Mucosa of descending colon (tissue), 3 donors: Measurements from ENCODE around the gene MYH14. TPM values are rescaled to one million over a fixed set of nuclear protein-coding genes. Genes with fewer than 3 reads are reported as not detected.

Experiments used
- ATAC-seq: fragments of 200-7000 bp; cut with Tn5 transposase; one replicate; pipeline ENCODE4 v1.9.1; 2020; ENCODE audit warnings: mild to moderate bottlenecking, moderate library complexity
- DNase-seq, 3 donors: peaks; one replicate each; pipeline ENCODE4 v3.0.0-alpha.2; 2020
- H3K36me3 ChIP-seq: fragments of 200-600 bp; one replicate; pipeline ENCODE4 v1.8.0; 2021; ENCODE audit warnings: low read depth, mild to moderate bottlenecking
- H3K4me1 ChIP-seq: fragments of 200-600 bp; one replicate; pipeline ENCODE4 v1.8.0; 2021; ENCODE audit warnings: low read depth, mild to moderate bottlenecking
- H3K4me3 ChIP-seq: fragments of 200-600 bp; one replicate; pipeline ENCODE4 v1.8.0; 2021; ENCODE audit warnings: mild to moderate bottlenecking
- H3K9me3 ChIP-seq: fragments of 200-600 bp; one replicate; pipeline ENCODE4 v1.8.0; 2021; ENCODE audit warnings: mild to moderate bottlenecking
- CTCF ChIP-seq: fragments of 200-600 bp; IDR thresholded peaks from one replicate; pipeline ENCODE4 v1.8.0; 2022; ENCODE audit warnings: antibody characterized with exemption, mild to moderate bottlenecking
- intact Hi-C, 2 donors: fragments of 100-400 bp; cut with DNase I in 1 of 2; cut with micrococcal nuclease in 1 of 2; formaldehyde crosslinking; loops; one replicate each; pipeline versions ENCODE4 v1.11.0 to v1.11.1; 2022; cut with DNase I, micrococcal nuclease
- total RNA-seq, 3 donors: library from RNA; stranded (reverse); fragmentation: NEBNext Ultra II Directional in 2 of 3; extraction: Animal tissue kit (Norgen Biotek cat#: 25700) in 2 of 3; gene quantifications; one replicate each; pipeline versions ENCODE4 v1.2.1 to v1.2.4, GENCODE V29; 2021 to 2023
- donor health status: DM: no; HTN: no; CAD: no; lungs with moderate emphysema.
- donor health status: DM: no; HTN: no; CAD: no.
- donor health status: DM: no; HTN: yes; CAD: no.

The MYH14 gene
- total RNA-seq, 3 donors from 2014 or later = 268 to 606 (median 586) TPM

GRCh38 chr19:50205681-50206138, 2.3 kb downstream of the MYH14 start:
- DNase-seq (peak; percentile 91 to 92 (median 91)), ATAC-seq (peak; percentile 77)
- Histone ChIP-seq H3K4me3 (peak overlapping the region; percentile 19), H3K4me1 (peaks cover 22% of the 10 kb centered on the region), H3K9me3 (no peaks in the 10 kb centered on the region), H3K36me3 (peaks cover 1% of the 10 kb centered on the region)
- peak; percentile 43 for TF ChIP-seq CTCF
- intact Hi-C loops = no loop called here

GRCh38 chr19:50206191-50206590, 2.8 kb downstream of the MYH14 start:
- peak; percentile 47 for ATAC-seq
- Histone ChIP-seq H3K9me3 (no peaks in the 10 kb centered on the region), H3K4me1 (peaks cover 22% of the 10 kb centered on the region), H3K4me3 (no peak overlapping the region), H3K36me3 (peaks cover 6% of the 10 kb centered on the region)
- peak in 1 of 3 donors; percentile 52 for DNase-seq
- intact Hi-C loops = no loop called here
- peak; percentile 1 for TF ChIP-seq CTCF

GRCh38 chr19:50207730-50208129, 4.3 kb downstream of the MYH14 start:
- no peak for TF ChIP-seq CTCF

GRCh38 chr19:50209131-50209530, 5.7 kb downstream of the MYH14 start:
- Histone ChIP-seq H3K36me3 (peaks cover 8% of the 10 kb centered on the region), H3K9me3 (no peaks in the 10 kb centered on the region), H3K4me3 (no peak overlapping the region), H3K4me1 (peaks cover 17% of the 10 kb centered on the region)
- intact Hi-C loops = no loop called here
- TF ChIP-seq CTCF = no peak
- ATAC-seq (no peak), DNase-seq (no peak)

More at GRCh38 chr19:50207730-50208129, 4.3 kb downstream of the MYH14 start:
- H3K36me3 ChIP-seq = peaks cover 8% of the 10 kb centered on the region
- H3K4me1 ChIP-seq = peaks cover 20% of the 10 kb centered on the region
- no peak overlapping the region for H3K4me3 ChIP-seq
- intact Hi-C loops = no loop called here
- H3K9me3 ChIP-seq = no peaks in the 10 kb centered on the region
- ATAC-seq (no peak), DNase-seq (no peak)

- TF ChIP-seq CTCF = no peak
- no peak for ATAC-seq
- Histone ChIP-seq H3K4me1 (peaks cover 14% of the 10 kb centered on the region), H3K36me3 (peaks cover 8% of the 10 kb centered on the region), H3K9me3 (no peaks in the 10 kb centered on the region), H3K4me3 (no peak overlapping the region)
- intact Hi-C loops = no loop called here
- DNase-seq = peak in 1 of 3 donors; percentile 52
Measured at GRCh38 chr19:50210425-50210824, 7.0 kb downstream of the MYH14 start.

GRCh38 chr19:50213925-50214324, 10.5 kb downstream of the MYH14 start:
- H3K4me3 ChIP-seq = no peak overlapping the region
- intact Hi-C loops = no loop called here
- ATAC-seq (no peak), DNase-seq (no peak)
- no peak for TF ChIP-seq CTCF
- H3K9me3 ChIP-seq = no peaks in the 10 kb centered on the region
- peaks cover 14% of the 10 kb centered on the region for H3K4me1 ChIP-seq
- peaks cover 8% of the 10 kb centered on the region for H3K36me3 ChIP-seq
